Colonic mucosa (tissue), 4 donors: ENCODE measurements around the gene SREBF1. TPM values are rescaled to one million over a fixed set of nuclear protein-coding genes. Genes with fewer than 3 reads are reported as not detected.

Source experiments
- DNase-seq: peaks from one replicate; pipeline ENCODE4 v3.0.0-alpha.2; 2020
- H3K27ac ChIP-seq: fragments of 200-600 bp; one replicate; pipeline ENCODE4 v1.8.0; 2021
- H3K27me3 ChIP-seq: fragments of 200-600 bp; one replicate; pipeline ENCODE4 v1.8.0; 2021
- H3K36me3 ChIP-seq: fragments of 200-600 bp; one replicate; pipeline ENCODE4 v1.8.0; 2021
- H3K4me1 ChIP-seq: fragments of 200-600 bp; one replicate; pipeline ENCODE4 v1.8.0; 2021; ENCODE audit warnings: mild to moderate bottlenecking
- H3K4me3 ChIP-seq: fragments of 200-600 bp; one replicate; pipeline ENCODE4 v1.8.0; 2021
- H3K9ac ChIP-seq, 2 donors: one replicate each; pipeline ENCODE4 v1.7.0; 2013; ENCODE audit warnings: control low read depth in 2 of 2, low read depth in 2 of 2, low read length in 2 of 2
- H3K9me3 ChIP-seq: fragments of 200-600 bp; one replicate; pipeline ENCODE4 v1.8.0; 2021
- intact Hi-C: fragments of 100-400 bp; cut with DNase I; formaldehyde crosslinking; loops from one replicate; pipeline ENCODE4 v1.14.1; 2022
- total RNA-seq, 2 donors: library from RNA; stranded (reverse); fragmentation: NEBNext Ultra II Directional in 1 of 2; extraction: Animal tissue kit (Norgen Biotek cat#: 25700) in 1 of 2; gene quantifications; one replicate each; pipeline ENCODE4 v1.2.1, GENCODE V29; 2021
- TF ChIP-seq, protein P1 (sequence below): fragments of 200-600 bp; IDR thresholded peaks from one replicate; pipeline ENCODE4 v1.8.0; 2022; ENCODE audit warnings: antibody characterized with exemption, mild to moderate bottlenecking
- donor health status: healthy.
- donor health status: DM: no; HTN: no; CAD: no.
- donor health status: DM: no; HTN: no; CAD: no.

SREBF1 gene
- total RNA-seq, 2 donors from 2014 or later, result 170 to 174 TPM

GRCh38 chr17:17779015-17779611, 57.7 kb downstream of the SREBF1 start:
- TF ChIP-seq, protein P1, sequence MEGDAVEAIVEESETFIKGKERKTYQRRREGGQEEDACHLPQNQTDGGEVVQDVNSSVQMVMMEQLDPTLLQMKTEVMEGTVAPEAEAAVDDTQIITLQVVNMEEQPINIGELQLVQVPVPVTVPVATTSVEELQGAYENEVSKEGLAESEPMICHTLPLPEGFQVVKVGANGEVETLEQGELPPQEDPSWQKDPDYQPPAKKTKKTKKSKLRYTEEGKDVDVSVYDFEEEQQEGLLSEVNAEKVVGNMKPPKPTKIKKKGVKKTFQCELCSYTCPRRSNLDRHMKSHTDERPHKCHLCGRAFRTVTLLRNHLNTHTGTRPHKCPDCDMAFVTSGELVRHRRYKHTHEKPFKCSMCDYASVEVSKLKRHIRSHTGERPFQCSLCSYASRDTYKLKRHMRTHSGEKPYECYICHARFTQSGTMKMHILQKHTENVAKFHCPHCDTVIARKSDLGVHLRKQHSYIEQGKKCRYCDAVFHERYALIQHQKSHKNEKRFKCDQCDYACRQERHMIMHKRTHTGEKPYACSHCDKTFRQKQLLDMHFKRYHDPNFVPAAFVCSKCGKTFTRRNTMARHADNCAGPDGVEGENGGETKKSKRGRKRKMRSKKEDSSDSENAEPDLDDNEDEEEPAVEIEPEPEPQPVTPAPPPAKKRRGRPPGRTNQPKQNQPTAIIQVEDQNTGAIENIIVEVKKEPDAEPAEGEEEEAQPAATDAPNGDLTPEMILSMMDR, result no peak
- Histone ChIP-seq H3K4me1 (peaks cover 19% of the 10 kb centered on the region), H3K36me3 (no peaks in the 10 kb centered on the region), H3K9me3 (no peaks in the 10 kb centered on the region), H3K27ac (peak overlapping the region; percentile 62), H3K9ac (peak overlapping the region in 1 of 2 donors; percentile 3), H3K27me3 (peaks cover 5% of the 10 kb centered on the region), H3K4me3 (no peak overlapping the region)
- no peak for DNase-seq
- intact Hi-C loops, result loop anchor here (5.0 kb wide), 1 partner anchor 97 kb away; the partner anchor contains the start of gene RAI1

GRCh38 chr17:17778308-17779014, 58.3 kb downstream of the SREBF1 start:
- peak; percentile 60 for DNase-seq

GRCh38 chr17:17776889-17777288, 59.9 kb downstream of the SREBF1 start:
- H3K4me1 ChIP-seq, result peaks cover 13% of the 10 kb centered on the region
- H3K36me3 ChIP-seq, result no peaks in the 10 kb centered on the region
- H3K27me3 ChIP-seq, result peaks cover 2% of the 10 kb centered on the region
- H3K4me3 ChIP-seq, result no peak overlapping the region
- intact Hi-C loops, result loop anchor here (5.0 kb wide), 1 partner anchor 95 kb away; the partner anchor contains the start of gene RAI1
- no peak overlapping the region for H3K9ac ChIP-seq
- no peak overlapping the region for H3K27ac ChIP-seq
- TF ChIP-seq, protein P1, result no peak
- no peaks in the 10 kb centered on the region for H3K9me3 ChIP-seq
- no peak for DNase-seq

More at GRCh38 chr17:17778308-17779014, 58.3 kb downstream of the SREBF1 start:
- TF ChIP-seq, protein P1, result no peak
- Histone ChIP-seq H3K27me3 (peaks cover 5% of the 10 kb centered on the region), H3K4me3 (no peak overlapping the region), H3K9ac (peak overlapping the region; percentile 15 to 24), H3K27ac (peak overlapping the region; percentile 62), H3K4me1 (peaks cover 16% of the 10 kb centered on the region), H3K36me3 (no peaks in the 10 kb centered on the region), H3K9me3 (no peaks in the 10 kb centered on the region)
- intact Hi-C loops, result loop anchor here (5.0 kb wide), 1 partner anchor 96 kb away; the partner anchor contains the start of gene RAI1

GRCh38 chr17:17774009-17774881, 62.5 kb downstream of the SREBF1 start:
- peak overlapping the region; percentile 35 to 51 for H3K9ac ChIP-seq
- intact Hi-C loops, result no loop called here
- no peaks in the 10 kb centered on the region for H3K9me3 ChIP-seq
- H3K36me3 ChIP-seq, result no peaks in the 10 kb centered on the region
- TF ChIP-seq, protein P1, result peak; percentile 55
- peaks cover 6% of the 10 kb centered on the region for H3K4me1 ChIP-seq
- H3K4me3 ChIP-seq, result no peak overlapping the region
- H3K27ac ChIP-seq, result peak overlapping the region; percentile 82
- DNase-seq, result peak; percentile 85
- H3K27me3 ChIP-seq, result no peaks in the 10 kb centered on the region

DNA sequence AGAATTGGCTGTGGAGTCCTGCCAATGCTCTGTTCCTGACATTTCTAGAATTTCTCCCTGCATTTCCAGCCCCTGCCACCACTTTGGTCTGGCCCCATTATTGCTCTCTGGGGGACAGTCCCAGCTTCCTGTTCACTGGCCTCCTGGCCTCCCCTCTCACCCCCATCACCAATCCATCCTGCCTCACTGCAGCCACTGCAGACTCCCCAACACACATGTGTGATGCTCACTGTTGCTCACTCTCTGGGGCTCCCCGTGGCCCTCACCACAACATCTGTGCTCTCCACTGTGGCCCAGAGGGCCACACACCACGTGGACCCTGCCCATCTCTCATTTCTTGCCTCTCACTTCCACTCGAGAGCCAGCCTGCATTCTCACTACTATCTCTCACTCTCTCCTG, 64.6 kb downstream of the SREBF1 start:
- peaks cover 6% of the 10 kb centered on the region for H3K4me1 ChIP-seq
- H3K27me3 ChIP-seq, result no peaks in the 10 kb centered on the region
- TF ChIP-seq, protein P1, result no peak
- no peak overlapping the region for H3K4me3 ChIP-seq
- intact Hi-C loops, result no loop called here
- no peaks in the 10 kb centered on the region for H3K9me3 ChIP-seq
- DNase-seq, result no peak
- H3K27ac ChIP-seq, result no peak overlapping the region
- H3K36me3 ChIP-seq, result no peaks in the 10 kb centered on the region
- H3K9ac ChIP-seq, result no peak overlapping the region
